Neural cell (in vitro differentiated cells): ENCODE results near the gene EMC6.

Source experiments
- CTCF ChIP-seq: fragments of 450-650 bp; IDR thresholded peaks from 2 replicates; pipeline ENCODE4 v1.5.1; 2014; ENCODE audit warnings: antibody characterized with exemption, mild to moderate bottlenecking, moderate library complexity; ENCODE audit not compliant: poor library complexity, severe bottlenecking
- TAF1 ChIP-seq: IDR thresholded peaks from 2 replicates; pipeline ENCODE4 v1.6.1; 2012; ENCODE audit warnings: low read depth

DNA sequence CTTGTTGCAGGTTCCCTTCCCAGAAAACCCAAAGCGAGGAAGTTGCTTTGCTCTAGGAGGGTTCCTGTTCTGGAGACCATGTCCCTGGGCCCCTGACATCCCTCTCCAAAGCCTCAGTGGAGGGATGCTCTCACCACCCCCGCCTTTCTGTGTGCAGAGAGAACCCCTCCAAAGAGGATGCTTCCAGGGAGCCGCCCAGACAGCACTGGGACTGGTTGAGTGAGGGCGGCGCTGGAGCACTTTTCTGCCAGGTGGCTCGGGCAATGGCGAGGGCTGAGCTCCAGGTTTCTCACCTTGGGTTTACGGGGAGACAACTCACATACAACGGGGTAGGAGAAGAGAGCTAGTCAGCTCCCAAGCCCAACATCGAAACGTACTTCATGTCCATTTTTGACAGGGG, 7.3 kb downstream of the EMC6 start:
- TF ChIP-seq CTCF (no peak), TAF1 (no peak)
